ENCODE measurements around the gene DNLZ. TPM values are rescaled to one million over a fixed set of nuclear protein-coding genes. Genes with fewer than 3 reads are reported as not detected.

DNLZ gene
- total and polyA plus RNA-seq, 7 donors = 8.2 to 40.7 (median 18.7) TPM

DNA sequence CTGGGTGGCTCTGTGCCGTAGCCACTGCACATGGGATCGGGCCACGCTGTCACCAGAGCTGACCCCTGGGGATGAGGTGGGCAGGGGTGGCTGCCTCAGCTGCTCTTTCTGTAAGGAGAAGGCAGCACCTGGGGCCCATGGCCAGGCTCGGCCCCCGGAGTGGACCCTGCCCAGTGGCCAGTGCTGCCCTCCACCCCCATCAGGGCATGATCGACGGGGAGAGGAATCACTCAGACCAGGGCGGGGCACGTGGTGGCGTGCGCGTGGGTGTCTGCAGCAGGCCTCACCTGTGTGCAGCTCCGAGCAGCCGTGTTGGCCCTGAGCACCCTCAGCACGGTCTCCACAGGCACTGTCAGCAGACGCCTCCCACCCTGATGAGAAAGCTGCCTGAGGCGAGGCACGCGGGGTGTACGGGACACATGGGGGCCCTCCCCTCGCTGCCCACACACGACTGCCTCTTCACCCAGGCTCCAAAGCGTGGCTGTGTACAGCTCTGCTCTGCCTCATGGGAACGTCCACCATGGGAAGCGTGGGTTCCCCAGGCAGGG is 18.5 kb upstream of the DNLZ start:
- WGBS, 3 donors = 91 to 97% (median 92%) methylated on average over 23 to 25 of the region's 25 CpGs
- Histone ChIP-seq H3K27ac (no peak overlapping the region), H3K9me3 (no peaks in the 10 kb centered on the region), H3K36me3 (ENCODE audit: insufficient read depth in 1 of 2, low read depth in 1 of 2) (peaks cover 8 to 85% of the 10 kb centered on the region in 2 donors), H3K27me3 (ENCODE audit: insufficient read depth in 3 of 3, low read length in 2 of 3) (no peaks in the 10 kb centered on the region), H3K4me3 (no peak overlapping the region), H3K4me1 (no peaks in the 10 kb centered on the region)
- DNase-seq (no peak), ATAC-seq (no peak)
- TF ChIP-seq, protein P1, sequence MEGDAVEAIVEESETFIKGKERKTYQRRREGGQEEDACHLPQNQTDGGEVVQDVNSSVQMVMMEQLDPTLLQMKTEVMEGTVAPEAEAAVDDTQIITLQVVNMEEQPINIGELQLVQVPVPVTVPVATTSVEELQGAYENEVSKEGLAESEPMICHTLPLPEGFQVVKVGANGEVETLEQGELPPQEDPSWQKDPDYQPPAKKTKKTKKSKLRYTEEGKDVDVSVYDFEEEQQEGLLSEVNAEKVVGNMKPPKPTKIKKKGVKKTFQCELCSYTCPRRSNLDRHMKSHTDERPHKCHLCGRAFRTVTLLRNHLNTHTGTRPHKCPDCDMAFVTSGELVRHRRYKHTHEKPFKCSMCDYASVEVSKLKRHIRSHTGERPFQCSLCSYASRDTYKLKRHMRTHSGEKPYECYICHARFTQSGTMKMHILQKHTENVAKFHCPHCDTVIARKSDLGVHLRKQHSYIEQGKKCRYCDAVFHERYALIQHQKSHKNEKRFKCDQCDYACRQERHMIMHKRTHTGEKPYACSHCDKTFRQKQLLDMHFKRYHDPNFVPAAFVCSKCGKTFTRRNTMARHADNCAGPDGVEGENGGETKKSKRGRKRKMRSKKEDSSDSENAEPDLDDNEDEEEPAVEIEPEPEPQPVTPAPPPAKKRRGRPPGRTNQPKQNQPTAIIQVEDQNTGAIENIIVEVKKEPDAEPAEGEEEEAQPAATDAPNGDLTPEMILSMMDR (IDR thresholded peaks at IDR 0.05) = no peak
- intact Hi-C loops (cut with DNase I) = no loop called here

DNA sequence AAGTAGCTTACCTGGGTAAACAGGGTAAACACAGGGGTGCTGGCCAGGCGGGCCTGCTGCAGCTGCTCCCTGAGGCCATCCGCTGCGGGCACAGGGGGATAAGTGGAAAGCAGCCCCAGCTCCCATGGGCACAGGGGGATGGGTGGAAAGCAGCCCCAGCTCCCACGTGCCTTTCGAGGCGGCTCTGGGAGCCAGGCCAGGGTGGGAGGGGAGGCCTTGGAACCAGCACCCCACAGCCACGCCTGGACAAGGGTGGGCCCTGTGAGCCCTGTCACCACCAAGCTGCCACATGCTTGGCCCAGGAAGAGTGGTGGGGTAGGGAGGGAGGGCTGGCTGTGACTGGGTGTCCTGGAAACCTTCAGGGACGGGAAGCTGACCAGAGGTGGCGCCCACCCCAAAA is 17.8 kb upstream of the DNLZ start:
- Histone ChIP-seq H3K4me3 (no peak overlapping the region), H3K27me3 (ENCODE audit: insufficient read depth in 3 of 3, low read length in 2 of 3) (no peaks in the 10 kb centered on the region), H3K36me3 (ENCODE audit: insufficient read depth in 1 of 2, low read depth in 1 of 2) (peaks cover 8 to 77% of the 10 kb centered on the region in 2 donors), H3K4me1 (no peaks in the 10 kb centered on the region), H3K9me3 (no peaks in the 10 kb centered on the region), H3K27ac (no peak overlapping the region)
- 80 to 86% (median 85%) methylated on average over 9 of the region's 9 CpGs for WGBS, 3 donors
- TF ChIP-seq, protein P1 (IDR thresholded peaks at IDR 0.05) = no peak
- no peak for ATAC-seq
- no peak for DNase-seq
- intact Hi-C loops (cut with DNase I) = no loop called here

DNA sequence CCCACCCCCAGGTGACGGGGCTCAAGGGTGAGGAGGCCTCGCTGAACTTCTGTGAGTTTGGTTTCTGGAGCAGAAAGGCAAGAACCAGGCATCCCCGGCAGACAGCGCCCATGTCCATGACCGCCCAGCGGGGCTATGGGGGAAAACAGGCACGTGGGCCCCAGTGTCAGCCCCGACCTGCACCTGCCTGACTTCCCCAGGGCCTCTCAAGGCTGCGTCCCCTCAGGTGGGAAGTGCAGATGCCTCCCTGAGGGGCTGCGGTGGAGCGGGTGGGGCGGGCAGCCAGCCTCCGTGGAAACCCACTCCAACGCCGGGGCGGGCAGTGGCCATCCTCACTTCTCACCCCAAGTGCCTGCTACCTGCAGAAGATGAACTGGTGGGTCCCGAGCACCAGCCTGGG is 16.8 kb upstream of the DNLZ start:
- H3K27ac ChIP-seq = no peak overlapping the region
- intact Hi-C loops (cut with DNase I) = no loop called here
- peaks cover 8 to 69% of the 10 kb centered on the region in 2 donors for H3K36me3 ChIP-seq (ENCODE audit: insufficient read depth in 1 of 2, low read depth in 1 of 2)
- WGBS, 3 donors = 91 to 96% (median 92%) methylated on average over 15 to 17 of the region's 17 CpGs
- no peak overlapping the region for H3K4me3 ChIP-seq
- TF ChIP-seq, protein P1 (IDR thresholded peaks at IDR 0.05) = no peak
- no peaks in the 10 kb centered on the region for H3K4me1 ChIP-seq
- H3K27me3 ChIP-seq (ENCODE audit: insufficient read depth in 3 of 3, low read length in 2 of 3) = no peaks in the 10 kb centered on the region
- ATAC-seq = no peak
- no peaks in the 10 kb centered on the region for H3K9me3 ChIP-seq
- no peak for DNase-seq

DNA sequence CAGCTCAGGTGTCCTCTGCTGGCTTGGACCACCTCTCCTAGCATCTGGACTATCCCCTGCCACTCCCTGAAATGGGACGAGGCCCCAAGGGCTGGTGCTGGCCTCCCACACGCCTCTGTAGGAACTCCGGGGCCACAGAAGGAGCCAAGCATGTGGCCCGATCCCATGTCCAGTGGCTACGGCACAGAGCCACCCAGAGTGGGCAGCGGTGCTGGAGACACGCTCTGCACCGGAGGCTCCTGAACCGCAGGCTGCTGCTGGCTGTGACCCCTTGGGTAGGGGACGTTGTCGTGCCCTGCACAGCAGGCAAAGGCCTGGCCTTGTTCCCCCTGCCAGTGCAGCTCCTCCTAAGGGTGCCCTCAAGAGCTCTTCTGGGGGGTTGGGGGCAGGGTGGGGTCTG is 16.3 kb upstream of the DNLZ start:
- Histone ChIP-seq H3K36me3 (ENCODE audit: insufficient read depth in 1 of 2, low read depth in 1 of 2) (peaks cover 6 to 68% of the 10 kb centered on the region in 2 donors), H3K4me1 (no peaks in the 10 kb centered on the region), H3K27ac (no peak overlapping the region), H3K27me3 (ENCODE audit: insufficient read depth in 3 of 3, low read length in 2 of 3) (no peaks in the 10 kb centered on the region), H3K4me3 (no peak overlapping the region), H3K9me3 (no peaks in the 10 kb centered on the region)
- TF ChIP-seq, protein P1 (IDR thresholded peaks at IDR 0.05) = no peak
- ATAC-seq (no peak), DNase-seq (no peak)
- intact Hi-C loops (cut with DNase I) = no loop called here
- WGBS, 3 donors = 81 to 89% (median 85%) methylated on average over 10 to 11 of the region's 11 CpGs

DNA sequence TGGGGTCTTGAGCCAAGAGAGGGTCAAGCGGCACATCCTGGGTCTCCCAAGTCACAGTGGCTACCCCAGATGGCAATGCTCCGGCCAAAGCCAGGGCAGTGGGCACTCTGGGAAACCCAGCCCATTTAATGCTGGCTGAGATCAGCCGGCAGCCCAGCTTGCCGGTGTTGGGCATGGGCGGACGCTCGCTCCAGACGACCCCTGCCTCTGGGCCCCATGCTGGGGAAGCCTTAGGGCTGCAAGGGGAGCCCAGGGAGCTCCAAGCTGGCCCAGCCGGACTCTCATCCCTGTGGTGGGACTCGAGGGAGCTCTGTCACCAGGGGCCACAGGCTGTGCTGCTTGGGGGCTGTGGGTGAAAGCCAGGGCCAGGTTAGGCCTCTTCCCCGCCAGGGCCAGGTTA is 15.9 kb upstream of the DNLZ start:
- H3K9me3 ChIP-seq = no peaks in the 10 kb centered on the region
- H3K36me3 ChIP-seq (ENCODE audit: insufficient read depth in 1 of 2, low read depth in 1 of 2) = peaks cover 6 to 63% of the 10 kb centered on the region in 2 donors
- 86 to 98% (median 92%) methylated on average over 11 of the region's 11 CpGs for WGBS, 3 donors
- no peak overlapping the region for H3K4me3 ChIP-seq
- TF ChIP-seq, protein P1 (IDR thresholded peaks at IDR 0.05) = no peak
- no peaks in the 10 kb centered on the region for H3K4me1 ChIP-seq
- H3K27ac ChIP-seq = no peak overlapping the region
- ATAC-seq = no peak
- no peak for DNase-seq
- intact Hi-C loops (cut with DNase I) = no loop called here
- H3K27me3 ChIP-seq (ENCODE audit: insufficient read depth in 3 of 3, low read length in 2 of 3) = no peaks in the 10 kb centered on the region
